Measurements from ENCODE around the gene ARHGEF28.
A peak's percentile ranks its signal among the peaks of the same experiment; 100 is the strongest.

ARHGEF28 gene

GRCh38 chr5:73822278-73822988 is 196.4 kb downstream of the ARHGEF28 start:
- DNase-seq, result no peak

GRCh38 chr5:73822989-73823339 is 197.0 kb downstream of the ARHGEF28 start:
- no peak for DNase-seq

GRCh38 chr5:73823508-73823925 is 197.5 kb downstream of the ARHGEF28 start:
- DNase-seq, result no peak

GRCh38 chr5:73825199-73825598 is 199.2 kb downstream of the ARHGEF28 start:
- DNase-seq, result no peak

- DNase-seq, result no peak
These were observed 199.7 kb downstream of the ARHGEF28 start for GRCh38 chr5:73825736-73826135.

- DNase-seq, result no peak
These were observed 200.5 kb downstream of the ARHGEF28 start for GRCh38 chr5:73826301-73827105.

GRCh38 chr5:73827106-73827450 is 201.1 kb downstream of the ARHGEF28 start:
- no peak for DNase-seq

GRCh38 chr5:73828465-73828864 is 202.5 kb downstream of the ARHGEF28 start:
- no peak for DNase-seq

GRCh38 chr5:73830646-73831045 is 204.7 kb downstream of the ARHGEF28 start:
- DNase-seq, result no peak

GRCh38 chr5:73831066-73831465 is 205.1 kb downstream of the ARHGEF28 start:
- no peak for DNase-seq

GRCh38 chr5:73834693-73835092 is 208.7 kb downstream of the ARHGEF28 start:
- no peak for DNase-seq

- DNase-seq, result no peak
These were observed 209.7 kb downstream of the ARHGEF28 start for GRCh38 chr5:73835726-73836125.

- no peak for DNase-seq
These were observed 210.6 kb downstream of the ARHGEF28 start for GRCh38 chr5:73836607-73837006.

GRCh38 chr5:73838901-73839300 is 212.9 kb downstream of the ARHGEF28 start:
- no peak for DNase-seq

GRCh38 chr5:73841641-73842040 is 215.6 kb downstream of the ARHGEF28 start:
- no peak for DNase-seq

GRCh38 chr5:73844165-73844564 is 218.2 kb downstream of the ARHGEF28 start:
- no peak for DNase-seq

GRCh38 chr5:73851471-73852181 is 225.6 kb downstream of the ARHGEF28 start:
- DNase-seq, result no peak

- DNase-seq, result no peak
These were observed 227.1 kb downstream of the ARHGEF28 start for GRCh38 chr5:73853091-73853490.

- no peak for DNase-seq
These were observed 231.0 kb downstream of the ARHGEF28 start for GRCh38 chr5:73856997-73857396.

GRCh38 chr5:73857446-73857845 is 231.4 kb downstream of the ARHGEF28 start:
- no peak for DNase-seq

- no peak for DNase-seq
These were observed 232.1 kb downstream of the ARHGEF28 start for GRCh38 chr5:73858054-73858453.

- no peak for DNase-seq
These were observed 232.8 kb downstream of the ARHGEF28 start for GRCh38 chr5:73858776-73859175.

GRCh38 chr5:73859696-73860095 is 233.7 kb downstream of the ARHGEF28 start:
- peak; percentile 31 for DNase-seq
